Bronchial epithelial cell (primary cell): Measurements from ENCODE around the gene DDRGK1. TPM values are rescaled to one million over a fixed set of nuclear protein-coding genes. Genes with fewer than 3 reads are reported as not detected.

Source experiments
- DNase-seq: peaks from one replicate; pipeline ENCODE4 v3.0.0-alpha.2; 2010; ENCODE audit warnings: low read depth
- FAIRE-seq: peaks from 2 replicates; lab custom pipeline; 2011; peaks lifted over from hg19 to GRCh38; lab: Jason Lieb, UNC
- H3K27me3 ChIP-seq: 2 replicates; pipeline ENCODE4 v1.5.1; 2011; ENCODE audit warnings: low read length; ENCODE audit not compliant: control insufficient read depth, insufficient read depth
- H3K36me3 ChIP-seq: 2 replicates; pipeline ENCODE4 v1.5.1; 2011; ENCODE audit warnings: low read length; ENCODE audit not compliant: control insufficient read depth, insufficient read depth
- H3K4me3 ChIP-seq: 2 replicates; pipeline ENCODE4 v1.5.1; 2011; ENCODE audit warnings: mild to moderate bottlenecking, low read depth, low read length, control low read depth
- CTCF ChIP-seq: IDR thresholded peaks from 2 replicates; pipeline ENCODE4 v1.5.1; 2011; ENCODE audit warnings: mild to moderate bottlenecking, moderate library complexity, low read length, control low read depth, inconsistent platforms; ENCODE audit not compliant: insufficient read depth, severe bottlenecking
- total RNA-seq: library from RNA; depleted of rRNA; stranded (reverse); fragments of >200 nt; gene quantifications from 2 replicates; pipeline ENCODE4 v1.2.1, GENCODE V29; 2014

Gene DDRGK1
- total RNA-seq, 1 donor from 2014 or later = 72.7 TPM

DNA sequence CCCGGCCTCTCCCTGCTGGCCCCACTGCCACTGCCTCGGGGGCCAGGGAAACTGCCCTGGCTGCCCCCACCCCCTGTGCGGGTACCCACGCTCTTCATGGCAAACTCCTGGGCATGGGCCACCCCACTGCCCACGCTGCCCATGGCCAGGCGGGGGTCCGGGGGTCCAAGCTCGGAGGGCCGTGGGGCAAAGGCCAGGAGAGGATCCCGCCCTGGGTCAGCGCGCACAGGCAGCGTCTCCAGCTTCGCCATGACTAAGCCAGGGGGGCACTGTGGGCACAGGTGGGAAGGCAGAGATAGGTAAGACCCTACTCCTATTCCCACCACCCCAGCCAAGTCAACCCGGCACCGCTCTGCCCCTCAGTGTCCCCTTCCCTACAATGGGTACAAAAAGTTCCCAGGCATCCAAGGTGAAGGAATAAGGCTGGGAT is 37.6 kb downstream of the DDRGK1 start:
- Histone ChIP-seq H3K27me3 (peaks cover 6% of the 10 kb centered on the region), H3K36me3 (no peaks in the 10 kb centered on the region), H3K4me3 (no peak overlapping the region)
- FAIRE-seq (no peak), DNase-seq (no peak)
- TF ChIP-seq CTCF = no peak

DNA sequence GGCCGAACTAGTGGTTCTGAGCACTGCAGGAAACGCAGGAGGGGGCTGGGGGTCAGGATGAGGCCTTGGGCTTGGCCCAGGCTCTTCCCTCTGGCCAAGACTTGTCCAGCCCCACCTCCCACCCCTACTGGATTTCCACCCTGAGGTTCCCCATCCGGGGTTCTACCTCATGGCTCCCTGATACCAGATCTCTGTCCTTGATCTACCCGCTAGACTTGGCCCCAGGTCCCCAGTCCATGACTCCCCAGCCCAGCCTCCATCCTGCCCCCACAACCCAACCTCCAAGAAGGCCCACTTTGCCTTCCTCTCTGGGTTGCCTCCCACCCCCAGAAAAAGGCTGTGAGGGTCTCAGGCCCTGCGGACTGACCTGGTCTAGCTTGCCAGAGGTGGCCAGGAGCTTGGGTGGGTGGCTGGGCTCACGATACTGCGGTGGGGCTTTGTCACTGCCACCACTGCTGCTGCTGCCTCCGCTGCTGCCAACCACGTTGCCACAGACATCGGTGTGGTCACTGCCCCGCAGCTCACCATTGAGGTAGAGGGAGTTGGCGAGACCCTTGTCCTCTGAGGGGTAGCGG is 38.1 kb downstream of the DDRGK1 start:
- DNase-seq = no peak
- FAIRE-seq = no peak
- Histone ChIP-seq H3K36me3 (no peaks in the 10 kb centered on the region), H3K4me3 (no peak overlapping the region), H3K27me3 (peaks cover 3% of the 10 kb centered on the region)
- no peak for TF ChIP-seq CTCF

DNA sequence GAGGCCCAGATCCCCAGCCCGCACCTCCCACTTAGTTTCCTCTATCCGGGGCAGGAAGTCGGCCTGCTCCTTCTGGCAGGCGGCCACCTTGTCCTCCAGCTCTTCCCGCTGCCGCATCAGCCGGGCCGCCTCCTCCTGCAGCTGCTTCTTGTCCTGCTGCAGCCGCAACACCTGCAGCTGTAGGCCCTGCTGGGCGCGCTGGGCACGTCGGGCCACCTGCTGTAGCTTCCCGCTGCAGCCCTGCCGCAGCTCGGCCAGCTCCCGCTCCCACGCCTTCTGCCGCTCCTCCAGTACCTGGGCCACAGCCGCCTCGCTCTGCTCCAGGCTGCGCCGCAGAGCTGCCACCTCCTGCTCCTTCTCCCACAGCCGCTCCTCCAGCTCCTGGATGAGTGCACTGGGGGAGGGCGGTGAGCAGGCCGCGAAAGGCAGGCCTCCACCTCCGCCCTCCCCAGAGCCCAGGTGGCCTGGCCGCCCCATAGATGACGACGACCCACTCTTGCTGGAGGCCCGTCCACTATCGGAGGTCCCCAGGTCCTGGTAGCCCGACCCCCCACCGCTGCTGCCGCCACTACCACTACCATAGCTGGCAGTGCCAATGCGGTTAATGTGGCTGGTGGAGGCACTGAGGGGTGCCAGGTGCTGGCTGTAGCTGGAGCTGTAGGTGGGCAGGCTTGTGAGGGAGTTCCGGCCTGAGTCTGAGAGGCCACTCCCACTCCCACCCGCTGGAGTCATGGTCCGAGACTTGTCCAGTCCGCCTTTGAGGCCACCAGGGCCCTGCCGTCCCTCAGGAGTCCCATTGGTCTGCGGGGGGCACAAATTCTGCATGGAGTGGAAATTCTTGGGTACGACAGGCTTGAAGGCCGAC is 38.8 kb downstream of the DDRGK1 start:
- Histone ChIP-seq H3K4me3 (no peak overlapping the region), H3K36me3 (no peaks in the 10 kb centered on the region), H3K27me3 (peaks cover 3% of the 10 kb centered on the region)
- DNase-seq (no peak), FAIRE-seq (no peak)
- TF ChIP-seq CTCF = no peak

DNA sequence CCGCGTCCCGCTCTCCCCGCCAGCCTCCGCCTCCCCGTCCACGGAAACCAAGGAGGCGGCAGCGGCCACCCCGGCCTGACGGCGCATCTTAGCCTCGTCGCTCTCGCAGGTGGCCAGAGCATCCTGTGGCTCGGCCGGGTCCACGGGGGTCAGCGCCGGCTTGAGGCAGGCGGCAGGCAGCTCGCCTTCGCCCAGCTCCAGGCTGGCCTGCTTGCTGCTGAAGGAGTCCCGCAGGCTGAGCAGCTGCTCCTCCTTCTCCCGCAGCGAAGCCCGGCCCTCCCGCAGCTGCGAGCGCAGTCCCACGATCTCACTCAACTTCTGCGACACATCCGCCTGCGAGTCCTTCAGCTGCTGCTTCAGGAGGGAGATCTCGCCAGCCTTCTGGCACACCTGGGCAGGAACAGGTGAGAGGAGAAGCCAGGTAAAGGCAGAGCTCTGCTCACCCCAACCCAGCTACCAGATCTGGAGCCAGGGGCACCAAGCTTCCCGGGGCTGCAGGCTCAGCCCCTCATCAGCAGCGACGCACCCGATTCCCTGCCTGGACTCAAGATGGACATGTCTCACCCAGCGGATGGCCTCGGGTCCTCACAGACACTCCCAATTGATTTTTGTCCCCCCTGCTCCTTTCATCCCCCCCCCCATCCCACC is 39.6 kb downstream of the DDRGK1 start:
- TF ChIP-seq CTCF = no peak
- FAIRE-seq = no peak
- H3K4me3 ChIP-seq = no peak overlapping the region

GRCh38 chr20:3164043-3164762 is 40.3 kb downstream of the DDRGK1 start:
- no peaks in the 10 kb centered on the region for H3K36me3 ChIP-seq
- H3K4me3 ChIP-seq = no peak overlapping the region
- H3K27me3 ChIP-seq = peaks cover 3% of the 10 kb centered on the region
- DNase-seq (no peak), FAIRE-seq (no peak)
- no peak for TF ChIP-seq CTCF

More for the DNA sequence above, 39.6 kb downstream of the DDRGK1 start:
- peaks cover 3% of the 10 kb centered on the region for H3K27me3 ChIP-seq
- DNase-seq = no peak
- no peaks in the 10 kb centered on the region for H3K36me3 ChIP-seq
